AG09309 (cell line): ENCODE data around the gene ALKAL2.

ENCODE experiments used
- DNase-seq: peaks from one replicate; pipeline ENCODE4 v3.0.0-alpha.2; 2010; ENCODE audit warnings: low read depth
- H3K4me3 ChIP-seq: 2 replicates; pipeline ENCODE4 v1.5.1; 2011; ENCODE audit warnings: mild to moderate bottlenecking, low read depth, low read length, moderate library complexity; ENCODE audit not compliant: control insufficient read depth
- CTCF ChIP-seq: IDR thresholded peaks from 2 replicates; pipeline ENCODE4 v1.5.1; 2011; ENCODE audit warnings: mild to moderate bottlenecking, low read depth, low read length, inconsistent platforms; ENCODE audit not compliant: insufficient read depth, control insufficient read depth; ENCODE audit errors: missing control alignments

ALKAL2 gene

GRCh38 chr2:279956-280649 lies 7.8 kb downstream of the ALKAL2 start:
- no peak overlapping the region for H3K4me3 ChIP-seq
- no peak for DNase-seq
- TF ChIP-seq CTCF = no peak

- no peak overlapping the region for H3K4me3 ChIP-seq
- TF ChIP-seq CTCF = no peak
- no peak for DNase-seq
Observed at GRCh38 chr2:279366-279765, 8.5 kb downstream of the ALKAL2 start.

- TF ChIP-seq CTCF = no peak
- DNase-seq = no peak
- no peak overlapping the region for H3K4me3 ChIP-seq
Observed at GRCh38 chr2:278927-279320, 9.0 kb downstream of the ALKAL2 start.

- no peak for TF ChIP-seq CTCF
- DNase-seq = no peak
- H3K4me3 ChIP-seq = no peak overlapping the region
Observed at GRCh38 chr2:278312-278926, 9.5 kb downstream of the ALKAL2 start.

- TF ChIP-seq CTCF = no peak
- DNase-seq = no peak
Observed at GRCh38 chr2:275466-275865, 12.4 kb downstream of the ALKAL2 start.

GRCh38 chr2:274503-274902 lies 13.4 kb downstream of the ALKAL2 start:
- no peak for DNase-seq
- TF ChIP-seq CTCF = no peak

More at GRCh38 chr2:275466-275865, 12.4 kb downstream of the ALKAL2 start:
- no peak overlapping the region for H3K4me3 ChIP-seq

GRCh38 chr2:273333-273732 lies 14.6 kb downstream of the ALKAL2 start:
- TF ChIP-seq CTCF = no peak
- no peak overlapping the region for H3K4me3 ChIP-seq
- DNase-seq = no peak

More at GRCh38 chr2:274503-274902, 13.4 kb downstream of the ALKAL2 start:
- H3K4me3 ChIP-seq = no peak overlapping the region
